Gastrocnemius medialis (tissue), 4 donors: ENCODE data around the gene PRX. TPM values are rescaled to one million over a fixed set of nuclear protein-coding genes. Genes with fewer than 3 reads are reported as not detected.
A peak's percentile ranks its signal among the peaks of the same experiment; 100 is the strongest.

ENCODE experiments used
- ATAC-seq, 2 donors: fragments of 150-250 bp; one replicate each; pipeline ENCODE4 v1.9.1; 2016
- DNase-seq, 2 donors: peaks; one replicate each; pipeline ENCODE4 v3.0.0-alpha.2; 2019
- H3K27ac ChIP-seq, 4 donors: fragments of 200-600 bp; sonication (generic); 1 replicate in 1 of 4; 2 replicates in 3 of 4; pipeline ENCODE4 v1.5.1; 2016 to 2018; ENCODE audit warnings: mild to moderate bottlenecking in 2 of 4, moderate library complexity in 1 of 4
- H3K27me3 ChIP-seq, 3 donors: fragments of 200-600 bp; sonication (generic) in 2 of 3; 1 replicate in 1 of 3; 2 replicates in 2 of 3; pipeline versions ENCODE4 v1.5.1 to v1.6.0; 2016 to 2019; ENCODE audit warnings: mild to moderate bottlenecking in 1 of 3, moderate library complexity in 1 of 3
- H3K36me3 ChIP-seq, 2 donors: fragments of 200-600 bp; sonication (generic) in 1 of 2; one replicate each; pipeline ENCODE4 v1.5.1; 2017 to 2018
- H3K4me1 ChIP-seq, 2 donors: fragments of 200-600 bp; sonication (generic) in 1 of 2; one replicate each; pipeline ENCODE4 v1.5.1; 2016 to 2017; ENCODE audit warnings: mild to moderate bottlenecking in 2 of 2
- H3K4me3 ChIP-seq, 4 donors: fragments of 200-600 bp; sonication (generic) in 3 of 4; 1 replicate in 1 of 4; 2 replicates in 3 of 4; pipeline ENCODE4 v1.5.1; 2016 to 2019; ENCODE audit warnings: mild to moderate bottlenecking in 2 of 4
- H3K9me3 ChIP-seq, 3 donors: fragments of 200-600 bp; sonication (generic) in 2 of 3; 1 replicate in 1 of 3; 2 replicates in 2 of 3; pipeline ENCODE4 v1.5.1; 2016 to 2019
- CTCF ChIP-seq, 5 experiments: fragments of 450-650 bp in 3 of 5; fragments of 200-600 bp in 2 of 5; sonication (generic) in 2 of 5; IDR thresholded peaks in 4 of 5; conservative IDR thresholded peaks in 1 of 5; 1 replicate in 4 of 5; 2 replicates in 1 of 5; pipeline ENCODE4 v1.5.1; 2016 to 2019; ENCODE audit warnings: antibody characterized with exemption in 5 of 5, mild to moderate bottlenecking in 3 of 5, moderate library complexity in 3 of 5
- POLR2A ChIP-seq, 2 donors: fragments of 450-650 bp; IDR thresholded peaks; one replicate each; pipeline ENCODE4 v1.6.1; 2017; ENCODE audit warnings: antibody characterized with exemption in 2 of 2, mild to moderate bottlenecking in 2 of 2, moderate library complexity in 2 of 2
- in situ Hi-C, 4 donors: fragments of 200-750 bp; cut with MboI; loops; one replicate each; pipeline versions ENCODE4 v1.15.0 to v1.8.0; 2017; ENCODE audit warnings: low sequenced_read_pairs in 4 of 4
- intact Hi-C: fragments of 100-400 bp; cut with DNase I; formaldehyde crosslinking; loops from one replicate; pipeline ENCODE4 v1.15.1; 2023; ENCODE audit warnings: low total_unique reads
- total RNA-seq, 4 donors: library from RNA; depleted of rRNA; stranded (reverse); fragments of >200 nt; gene quantifications; one replicate each; pipeline versions ENCODE4 v1.1.0 to v1.2.3, GENCODE V29; 2016

The PRX gene
- total RNA-seq, 4 donors from 2014 or later, result 2.4 to 4.2 (median 3.2) TPM

DNA sequence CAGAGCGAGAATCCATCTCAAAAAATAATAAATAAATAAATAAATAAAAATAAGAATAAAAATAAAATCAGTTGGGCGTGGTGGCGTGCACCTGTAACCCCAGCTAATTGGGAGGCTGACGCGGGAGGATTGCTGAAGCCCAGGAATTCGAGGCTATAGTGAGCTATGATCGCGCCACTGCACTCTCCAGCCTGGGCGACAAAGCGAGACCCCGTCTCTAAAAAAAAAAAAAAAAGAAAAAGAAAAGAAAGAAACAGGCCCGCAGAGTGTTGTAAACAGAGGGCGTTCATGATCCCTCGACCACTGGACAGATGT, 7.2 kb upstream of the PRX start:
- no peaks in the 10 kb centered on the region for H3K9me3 ChIP-seq
- peaks cover 0 to 13% of the 10 kb centered on the region in 2 donors for H3K36me3 ChIP-seq
- H3K4me1 ChIP-seq, result peaks cover 45% of the 10 kb centered on the region in 2 donors
- peak overlapping the region; percentile 98 to 100 (median 99) for H3K27ac ChIP-seq
- no peak for DNase-seq
- in situ Hi-C loops (no loop called here), intact Hi-C loops (loop anchor here (5.0 to 10.0 kb wide), 3 partner anchors 73 to 1016 kb away; partner anchors contain the start of genes C19orf47, COQ8B, ITPKC and PLD3)
- H3K27me3 ChIP-seq, result no peaks in the 10 kb centered on the region
- H3K4me3 ChIP-seq, result peak overlapping the region; percentile 81 to 93 (median 88)
- no peak for ATAC-seq
- TF ChIP-seq CTCF (IDR thresholded peaks at IDR 0.05 in 4 of 5, conservative IDR thresholded peaks at IDR 0.05 in 1 of 5) (no peak), POLR2A (IDR thresholded peaks at IDR 0.05) (no peak)

DNA sequence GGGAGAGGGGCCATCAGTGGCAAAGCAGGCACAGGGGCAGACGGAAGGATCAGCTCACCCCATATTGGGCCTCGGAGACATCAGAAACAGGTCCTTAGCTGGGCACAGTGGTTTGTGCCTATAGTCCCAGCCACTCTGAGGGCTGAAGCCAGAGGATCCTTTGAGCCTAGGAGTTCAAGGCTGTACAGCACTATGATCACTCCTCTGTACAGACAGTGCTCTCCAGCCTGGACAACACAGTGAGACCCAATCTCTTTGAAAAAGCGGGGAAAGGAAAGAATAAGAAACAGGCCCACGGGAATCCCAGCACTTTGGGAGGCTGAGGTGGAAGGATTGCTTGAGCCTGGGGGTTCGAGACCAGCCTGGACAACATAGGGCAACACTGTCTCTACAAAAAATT, 6.6 kb upstream of the PRX start:
- no peaks in the 10 kb centered on the region for H3K9me3 ChIP-seq
- peak overlapping the region; percentile 98 to 100 (median 99) for H3K27ac ChIP-seq
- DNase-seq (no peak), ATAC-seq (no peak)
- H3K36me3 ChIP-seq, result peaks cover 0 to 13% of the 10 kb centered on the region in 2 donors
- no peaks in the 10 kb centered on the region for H3K27me3 ChIP-seq
- in situ Hi-C loops (loop anchor here in 1 of 4 donors (10.0 kb wide), 1 partner anchor 45 kb away; the partner anchor contains the start of genes BLVRB and SPTBN4), intact Hi-C loops (loop anchor here (5.0 to 10.0 kb wide), 3 partner anchors 72 to 1015 kb away; partner anchors contain the start of genes C19orf47, COQ8B, ITPKC and PLD3)
- peaks cover 45 to 47% of the 10 kb centered on the region in 2 donors for H3K4me1 ChIP-seq
- TF ChIP-seq CTCF (IDR thresholded peaks at IDR 0.05 in 4 of 5, conservative IDR thresholded peaks at IDR 0.05 in 1 of 5), result no peak
- no peak for TF ChIP-seq POLR2A (IDR thresholded peaks at IDR 0.05)
- H3K4me3 ChIP-seq, result no peak overlapping the region

DNA sequence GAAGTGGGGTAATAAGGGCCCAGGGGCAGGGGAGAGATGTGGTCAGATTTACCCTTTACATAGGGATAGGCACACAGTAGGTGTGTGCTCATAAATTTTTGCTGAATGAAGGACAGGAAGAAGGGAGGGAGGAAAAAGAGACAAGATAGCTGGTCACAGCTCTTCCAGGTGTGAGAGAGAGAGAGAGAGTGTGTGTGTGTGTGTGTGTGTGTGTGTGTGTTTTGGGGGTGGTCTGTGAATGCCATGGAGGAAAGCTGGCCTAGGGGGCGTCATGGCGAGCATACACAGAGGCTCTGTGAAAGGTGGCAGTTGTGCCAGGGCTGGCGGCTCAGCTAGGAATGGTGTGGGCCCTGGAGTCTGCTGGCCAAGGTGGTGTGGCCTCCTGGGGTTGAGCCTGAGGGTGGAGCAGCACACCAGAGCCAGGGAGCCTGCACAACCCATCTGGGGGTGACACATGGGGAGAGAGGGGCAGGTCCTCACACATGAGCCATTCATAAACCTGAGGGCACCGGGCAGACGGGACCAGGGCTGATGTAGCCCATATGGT, 6.0 kb upstream of the PRX start:
- ATAC-seq (no peak), DNase-seq (no peak)
- no peak overlapping the region for H3K4me3 ChIP-seq
- TF ChIP-seq POLR2A (IDR thresholded peaks at IDR 0.05) (no peak), CTCF (IDR thresholded peaks at IDR 0.05 in 4 of 5, conservative IDR thresholded peaks at IDR 0.05 in 1 of 5) (no peak)
- H3K4me1 ChIP-seq, result peaks cover 39 to 44% of the 10 kb centered on the region in 2 donors
- H3K9me3 ChIP-seq, result no peaks in the 10 kb centered on the region
- H3K27me3 ChIP-seq, result no peaks in the 10 kb centered on the region
- in situ Hi-C loops, result loop anchor here in 1 of 4 donors (10.0 kb wide), 1 partner anchor 46 kb away; the partner anchor contains the start of genes BLVRB and SPTBN4
- peak overlapping the region; percentile 98 to 100 (median 99) for H3K27ac ChIP-seq
- peaks cover 0 to 13% of the 10 kb centered on the region in 2 donors for H3K36me3 ChIP-seq
- intact Hi-C loops, result no loop called here

DNA sequence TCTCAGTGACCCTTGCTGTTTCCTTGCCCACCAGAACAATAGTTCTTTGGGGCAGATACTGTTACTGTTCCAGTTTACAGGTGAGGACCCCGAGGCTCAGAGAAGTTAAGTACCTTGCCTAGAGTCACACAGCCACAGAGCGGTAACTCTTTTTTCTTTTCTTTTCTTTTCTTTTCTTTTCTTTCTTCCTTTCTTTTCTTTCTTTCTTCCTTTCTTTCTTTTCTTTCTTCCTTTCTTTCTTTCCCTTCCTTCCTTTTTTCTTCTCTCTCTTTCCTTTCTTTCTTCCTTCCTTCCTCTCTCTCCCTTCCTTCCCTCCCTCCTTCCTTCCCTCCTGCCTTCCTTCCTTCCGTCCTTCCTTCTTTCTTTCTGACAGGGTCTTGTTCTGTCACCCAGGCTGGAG, 4.9 kb upstream of the PRX start:
- H3K27ac ChIP-seq, result peak overlapping the region; percentile 75 to 100 (median 94)
- TF ChIP-seq POLR2A (IDR thresholded peaks at IDR 0.05), result no peak
- no peak for TF ChIP-seq CTCF (IDR thresholded peaks at IDR 0.05 in 4 of 5, conservative IDR thresholded peaks at IDR 0.05 in 1 of 5)
- intact Hi-C loops, result no loop called here
- H3K36me3 ChIP-seq, result peaks cover 0 to 9% of the 10 kb centered on the region in 2 donors
- H3K4me3 ChIP-seq, result no peak overlapping the region
- in situ Hi-C loops, result loop anchor here in 1 of 4 donors (10.0 kb wide), 1 partner anchor 47 kb away; the partner anchor contains the start of genes BLVRB and SPTBN4
- no peaks in the 10 kb centered on the region for H3K27me3 ChIP-seq
- DNase-seq, result no peak
- H3K4me1 ChIP-seq, result peaks cover 28 to 38% of the 10 kb centered on the region in 2 donors
- ATAC-seq, result no peak
- no peaks in the 10 kb centered on the region for H3K9me3 ChIP-seq
